CD8-positive, alpha-beta memory T cell (primary cell): ENCODE results near the gene SNX21. TPM values are rescaled to one million over a fixed set of nuclear protein-coding genes. Genes with fewer than 3 reads are reported as not detected.

ENCODE experiments used
- CTCF ChIA-PET: fragments of 350-600 bp; sonication (Branson Sonifier 250); formaldehyde crosslinking; loops from one replicate; lab custom pipeline; 2021; ENCODE audit warnings: antibody characterized with exemption; lab: Charles Lee
- POLR2A ChIA-PET: fragments of 350-600 bp; sonication (Branson Sonifier 250); formaldehyde crosslinking; loops from one replicate; lab custom pipeline; 2021; ENCODE audit warnings: antibody characterized with exemption; lab: Charles Lee
- DNase-seq, 5 donors: peaks; one replicate each; pipeline versions ENCODE4 v3.0.0 to v3.0.0-alpha.2; 2020 to 2022; ENCODE audit warnings: mixed read lengths in 1 of 5
- H3K27ac ChIP-seq: one replicate; pipeline ENCODE4 v1.7.0; 2013; ENCODE audit warnings: low read depth, mild to moderate bottlenecking, low read length, moderate library complexity
- H3K27me3 ChIP-seq: 2 replicates; pipeline ENCODE4 v1.7.0; 2013; ENCODE audit warnings: low read length, mild to moderate bottlenecking; ENCODE audit not compliant: insufficient read depth, poor library complexity, severe bottlenecking
- H3K36me3 ChIP-seq: 2 replicates; pipeline ENCODE4 v1.7.0; 2013; ENCODE audit warnings: mild to moderate bottlenecking, low read length, moderate library complexity; ENCODE audit not compliant: insufficient read depth
- H3K4me1 ChIP-seq: 2 replicates; pipeline ENCODE4 v1.7.0; 2013; ENCODE audit warnings: mild to moderate bottlenecking, low read length, moderate library complexity; ENCODE audit not compliant: insufficient read depth
- H3K4me3 ChIP-seq: 2 replicates; pipeline ENCODE4 v1.7.0; 2013; ENCODE audit warnings: mild to moderate bottlenecking, low read length
- H3K9me3 ChIP-seq: 2 replicates; pipeline ENCODE4 v1.7.0; 2013; ENCODE audit warnings: mild to moderate bottlenecking, low read length
- H3K27ac Mint-ChIP-seq, 8 donors: one replicate each; pipeline ENCODE4 v1.8.0; 2020 to 2021; ENCODE audit warnings: mixed read lengths in 8 of 8, mild to moderate bottlenecking in 6 of 8, inconsistent platforms in 3 of 8, moderate library complexity in 3 of 8
- H3K27me3 Mint-ChIP-seq, 2 donors: one replicate each; pipeline ENCODE4 v1.8.0; 2020 to 2021; ENCODE audit warnings: mixed read lengths in 2 of 2, mild to moderate bottlenecking in 1 of 2, moderate library complexity in 1 of 2
- H3K36me3 Mint-ChIP-seq, 3 donors: one replicate each; pipeline ENCODE4 v1.8.0; 2020 to 2021; ENCODE audit warnings: mixed read lengths in 3 of 3, inconsistent platforms in 1 of 3, mild to moderate bottlenecking in 1 of 3
- H3K4me1 Mint-ChIP-seq, 3 donors: one replicate each; pipeline ENCODE4 v1.8.0; 2020 to 2021; ENCODE audit warnings: mixed read lengths in 3 of 3, inconsistent platforms in 1 of 3, mild to moderate bottlenecking in 1 of 3
- H3K4me3 Mint-ChIP-seq, 7 donors: one replicate each; pipeline ENCODE4 v1.8.0; 2020 to 2021; ENCODE audit warnings: mixed read lengths in 7 of 7, mild to moderate bottlenecking in 6 of 7, moderate library complexity in 4 of 7, inconsistent platforms in 2 of 7
- H3K9me3 Mint-ChIP-seq, 5 donors: one replicate each; pipeline ENCODE4 v1.8.0; 2020 to 2022; ENCODE audit warnings: mixed read lengths in 5 of 5, mild to moderate bottlenecking in 3 of 5, moderate library complexity in 2 of 5, inconsistent platforms in 1 of 5
- polyA plus RNA-seq: library from polyadenylated mRNA; unstranded; fragments of 300-500 nt; fragmentation: Illumina TruSeq; gene quantifications from one replicate; pipeline ENCODE4 v1.2.3, GENCODE V29; 2021
- total RNA-seq, 2 experiments: library from RNA; stranded (reverse); gene quantifications; one replicate each; pipeline ENCODE4 v1.2.3, GENCODE V29; 2021

SNX21 gene
- total and polyA plus RNA-seq, 3 experiments from 2014 or later, result 1.2 to 3.4 (median 1.3) TPM

DNA sequence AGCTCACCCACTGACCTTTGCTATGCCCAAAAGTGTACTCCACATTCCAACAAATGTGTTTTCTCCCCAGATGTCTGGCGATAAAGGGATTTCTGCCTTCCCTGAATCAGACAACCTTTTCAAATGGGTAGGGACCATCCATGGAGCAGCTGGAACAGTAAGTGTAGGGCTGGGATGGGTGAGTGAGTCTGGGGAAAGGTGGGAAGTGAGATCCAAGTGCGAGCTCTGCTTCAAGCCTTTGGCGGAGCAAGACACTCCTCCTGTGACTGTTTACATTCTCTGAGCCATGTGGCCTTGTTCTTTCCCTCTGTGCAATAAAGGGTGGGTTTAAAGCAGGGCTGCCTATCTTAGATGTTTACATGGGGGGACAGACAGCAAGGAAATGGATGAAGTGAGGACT, 19.3 kb upstream of the SNX21 start:
- Histone ChIP-seq H3K27ac (no peak overlapping the region), H3K9me3 (no peaks in the 10 kb centered on the region), H3K4me1 (peaks cover 4% of the 10 kb centered on the region), H3K36me3 (peaks cover 13% of the 10 kb centered on the region), H3K27me3 (no peaks in the 10 kb centered on the region), H3K4me3 (no peak overlapping the region)
- no peak for DNase-seq
- Mint-ChIP-seq H3K27ac (no peak overlapping the region), H3K36me3 (peaks cover 0 to 20% (median 2%) of the 10 kb centered on the region in 3 donors), H3K27me3 (peaks cover under 1 to 6% of the 10 kb centered on the region in 2 donors), H3K9me3 (no peaks in the 10 kb centered on the region), H3K4me1 (peaks cover 17 to 21% (median 19%) of the 10 kb centered on the region in 3 donors), H3K4me3 (no peak overlapping the region)
- ChIA-PET POLR2A (no interaction called here), CTCF (interaction anchor here (1.6 kb wide), 1 partner anchor 15 kb away, joined by 5 read pairs; no protein-coding TSS in a partner anchor)

DNA sequence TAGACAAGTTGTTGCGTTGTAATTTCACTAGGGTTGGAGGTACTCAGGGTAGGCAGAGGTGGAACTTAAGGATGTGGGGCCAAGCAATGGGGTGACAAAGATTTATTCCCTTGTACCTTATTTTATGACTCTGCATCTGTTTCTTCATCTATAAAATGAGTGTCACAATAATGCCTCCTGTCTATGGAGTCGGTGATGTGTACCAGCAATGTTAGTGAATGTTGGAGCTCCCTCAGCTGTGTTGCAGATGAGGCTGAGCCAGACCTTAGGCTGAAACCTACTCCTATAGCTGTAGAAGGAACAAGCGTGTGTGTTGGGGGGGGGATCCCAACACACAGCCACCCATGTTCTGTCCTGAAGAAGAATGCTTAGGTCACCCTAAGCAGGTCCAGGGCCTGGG, 16.6 kb upstream of the SNX21 start:
- CTCF ChIA-PET, result no interaction called here
- Mint-ChIP-seq H3K27me3 (peaks cover 9 to 11% of the 10 kb centered on the region in 2 donors), H3K36me3 (no peaks in the 10 kb centered on the region), H3K4me1 (peaks cover 15 to 18% (median 16%) of the 10 kb centered on the region in 3 donors), H3K4me3 (peak overlapping the region in 1 of 7 donors; percentile 21), H3K9me3 (no peaks in the 10 kb centered on the region), H3K27ac (peak overlapping the region in 1 of 8 donors; percentile 57)
- DNase-seq, result no peak
- Histone ChIP-seq H3K4me3 (no peak overlapping the region), H3K9me3 (no peaks in the 10 kb centered on the region), H3K27me3 (no peaks in the 10 kb centered on the region), H3K4me1 (peaks cover 4% of the 10 kb centered on the region), H3K27ac (no peak overlapping the region), H3K36me3 (no peaks in the 10 kb centered on the region)
- POLR2A ChIA-PET, result no interaction called here

DNA sequence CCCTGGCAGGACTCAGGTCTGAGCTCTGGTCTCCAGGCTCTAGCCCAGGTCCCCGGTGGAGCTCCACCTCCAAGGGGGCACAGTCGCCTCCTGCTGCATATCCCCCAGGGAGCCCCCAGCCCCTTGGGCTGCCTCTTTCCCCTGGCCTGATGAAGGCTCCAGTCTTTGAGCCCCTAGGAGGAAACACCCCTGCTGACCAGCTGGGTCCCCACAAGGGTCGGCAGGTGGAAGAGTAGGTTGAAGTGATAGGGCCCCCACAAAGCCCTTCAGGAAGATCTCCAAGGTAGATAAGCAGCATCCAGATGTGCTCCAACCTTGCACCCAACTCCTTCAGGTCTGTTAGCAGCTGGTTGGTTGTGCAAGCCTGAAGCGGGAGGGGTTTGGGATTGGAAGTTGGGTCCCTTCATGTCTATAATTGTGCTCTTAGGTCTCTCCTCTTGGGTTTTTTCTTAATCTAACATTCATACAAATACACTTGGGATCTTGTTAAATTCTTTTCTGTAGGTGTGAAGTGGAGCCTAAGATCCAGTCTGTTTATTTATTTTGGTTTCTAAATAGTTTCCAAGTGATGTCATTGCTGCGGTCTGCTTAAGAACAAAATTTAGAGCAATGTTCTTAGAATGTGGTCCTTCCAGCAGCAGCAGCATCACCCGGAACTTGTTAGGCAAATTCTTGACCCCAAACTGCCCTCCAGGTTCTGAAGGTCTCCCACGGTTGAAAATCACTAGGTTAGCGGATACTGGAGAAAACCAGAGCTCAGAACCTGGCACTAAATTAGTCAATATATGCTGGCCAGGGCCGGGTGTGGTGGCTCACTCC, 16.0 kb upstream of the SNX21 start:
- Mint-ChIP-seq H3K4me1 (peaks cover 9 to 14% (median 12%) of the 10 kb centered on the region in 3 donors), H3K4me3 (no peak overlapping the region), H3K27ac (no peak overlapping the region), H3K9me3 (no peaks in the 10 kb centered on the region), H3K36me3 (no peaks in the 10 kb centered on the region), H3K27me3 (peaks cover 11 to 16% of the 10 kb centered on the region in 2 donors)
- Histone ChIP-seq H3K4me1 (peaks cover 4% of the 10 kb centered on the region), H3K36me3 (no peaks in the 10 kb centered on the region), H3K9me3 (no peaks in the 10 kb centered on the region), H3K27me3 (no peaks in the 10 kb centered on the region), H3K4me3 (no peak overlapping the region), H3K27ac (no peak overlapping the region)
- no peak for DNase-seq
- CTCF ChIA-PET, result no interaction called here
- POLR2A ChIA-PET, result no interaction called here

DNA sequence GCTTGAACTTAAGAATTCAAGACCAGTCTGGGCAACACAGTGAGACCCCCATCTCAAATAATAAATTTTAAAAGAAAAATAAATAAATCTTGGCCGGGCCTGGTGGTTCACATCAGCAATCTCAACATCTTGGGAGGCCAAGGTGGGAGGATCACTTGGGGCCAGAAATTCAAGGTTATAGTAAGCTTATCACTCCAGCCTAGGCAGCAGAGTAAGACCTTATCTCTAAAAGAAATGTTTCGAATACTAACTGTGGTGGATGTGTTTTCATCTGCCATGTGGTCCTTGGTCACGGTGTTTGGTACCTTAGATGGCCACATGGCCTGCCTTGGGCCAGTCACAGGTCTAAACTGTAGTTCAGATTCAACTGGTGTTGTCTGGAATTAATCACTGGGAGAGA, 15.4 kb upstream of the SNX21 start:
- no peak overlapping the region for H3K4me3 Mint-ChIP-seq
- Histone ChIP-seq H3K36me3 (no peaks in the 10 kb centered on the region), H3K27ac (no peak overlapping the region), H3K27me3 (peaks cover 3% of the 10 kb centered on the region), H3K4me1 (no peaks in the 10 kb centered on the region), H3K9me3 (no peaks in the 10 kb centered on the region), H3K4me3 (no peak overlapping the region)
- H3K27me3 Mint-ChIP-seq, result peaks cover 13 to 22% of the 10 kb centered on the region in 2 donors
- ChIA-PET POLR2A (no interaction called here), CTCF (no interaction called here)
- no peaks in the 10 kb centered on the region for H3K9me3 Mint-ChIP-seq
- H3K36me3 Mint-ChIP-seq, result no peaks in the 10 kb centered on the region
- H3K27ac Mint-ChIP-seq, result no peak overlapping the region
- DNase-seq, result no peak
- peaks cover 4 to 14% (median 5%) of the 10 kb centered on the region in 3 donors for H3K4me1 Mint-ChIP-seq

DNA sequence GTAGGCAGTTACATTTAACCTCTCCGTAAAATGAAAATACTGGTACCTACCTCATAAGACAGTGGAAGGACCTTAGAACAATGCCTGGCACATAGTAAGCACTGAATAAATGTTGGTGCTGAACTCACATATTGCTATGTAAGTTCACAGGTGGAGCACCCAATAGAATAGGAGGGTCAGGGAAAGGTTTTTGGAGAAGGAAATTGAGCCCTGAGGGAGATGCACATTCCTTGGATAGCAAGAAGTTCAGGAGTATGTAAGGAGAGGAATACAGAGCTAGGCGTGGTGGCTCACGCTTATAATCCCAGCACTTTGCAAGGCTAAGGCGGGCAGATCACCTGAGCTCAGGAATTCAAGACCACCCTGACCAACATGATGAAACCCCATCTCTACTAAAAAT, 14.1 kb upstream of the SNX21 start:
- peaks cover 22 to 34% of the 10 kb centered on the region in 2 donors for H3K27me3 Mint-ChIP-seq
- no peak overlapping the region for H3K27ac ChIP-seq
- H3K9me3 Mint-ChIP-seq, result no peaks in the 10 kb centered on the region
- H3K27ac Mint-ChIP-seq, result no peak overlapping the region
- no peak for DNase-seq
- no peaks in the 10 kb centered on the region for H3K4me1 ChIP-seq
- no peaks in the 10 kb centered on the region for H3K9me3 ChIP-seq
- no peaks in the 10 kb centered on the region for H3K36me3 ChIP-seq
- H3K27me3 ChIP-seq, result peaks cover 13% of the 10 kb centered on the region
- H3K4me1 Mint-ChIP-seq, result peaks cover 9 to 22% (median 9%) of the 10 kb centered on the region in 3 donors
- no peaks in the 10 kb centered on the region for H3K36me3 Mint-ChIP-seq
- H3K4me3 Mint-ChIP-seq, result no peak overlapping the region
- CTCF ChIA-PET, result no interaction called here
- no peak overlapping the region for H3K4me3 ChIP-seq
- POLR2A ChIA-PET, result no interaction called here

DNA sequence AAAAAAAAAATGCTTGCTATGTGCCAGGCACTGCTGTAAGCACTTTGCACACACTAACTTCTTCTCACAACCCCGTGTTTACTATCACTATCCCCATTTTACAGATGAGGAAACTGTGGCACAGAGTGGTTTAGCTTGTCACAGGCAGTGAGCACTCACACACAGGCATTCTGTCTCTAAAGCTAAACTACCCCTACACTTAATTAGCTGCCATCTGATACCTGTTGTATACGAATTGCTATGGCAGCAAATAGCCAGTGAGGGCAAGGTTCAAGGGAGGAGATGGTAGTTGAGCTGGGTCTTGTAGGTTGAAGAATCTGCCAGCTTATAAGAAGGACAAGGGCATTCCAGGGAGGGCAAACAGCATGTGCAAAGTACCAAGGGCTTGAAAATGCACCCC, 11.7 kb upstream of the SNX21 start:
- Mint-ChIP-seq H3K4me1 (peaks cover 10 to 27% (median 12%) of the 10 kb centered on the region in 3 donors), H3K36me3 (no peaks in the 10 kb centered on the region), H3K27me3 (peaks cover 23 to 38% of the 10 kb centered on the region in 2 donors), H3K27ac (peak overlapping the region in 1 of 8 donors; percentile 58), H3K9me3 (no peaks in the 10 kb centered on the region), H3K4me3 (peak overlapping the region in 1 of 7 donors; percentile 26)
- no peaks in the 10 kb centered on the region for H3K4me1 ChIP-seq
- no peak overlapping the region for H3K27ac ChIP-seq
- no peaks in the 10 kb centered on the region for H3K9me3 ChIP-seq
- no peak overlapping the region for H3K4me3 ChIP-seq
- ChIA-PET POLR2A (no interaction called here), CTCF (interaction anchor here (0.7 to 1.3 kb wide), 4 partner anchors 23 to 165 kb away, joined by 3 to 4 read pairs (median 4); no protein-coding TSS in a partner anchor)
- DNase-seq, result no peak
- no peaks in the 10 kb centered on the region for H3K36me3 ChIP-seq
- H3K27me3 ChIP-seq, result peaks cover 13% of the 10 kb centered on the region

DNA sequence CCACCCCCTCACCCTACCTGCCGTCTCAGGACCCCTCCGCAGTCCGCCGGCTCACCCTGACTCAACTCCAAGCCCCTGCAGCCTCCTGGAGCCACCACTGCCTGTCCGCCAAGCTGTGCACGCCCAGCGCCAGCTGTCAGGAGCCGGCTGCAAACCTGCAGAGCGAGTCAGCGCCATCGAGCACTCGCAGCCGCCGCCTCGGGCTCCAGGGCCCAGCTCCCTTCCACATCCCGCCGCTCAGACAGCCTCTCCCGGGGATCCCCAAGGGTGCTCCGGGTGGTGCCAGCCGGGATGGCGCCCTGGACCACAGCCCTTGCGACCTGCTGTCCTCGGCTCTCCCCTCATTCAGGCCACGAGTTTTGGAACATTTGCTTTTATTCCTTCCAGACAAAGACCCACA, 10.7 kb upstream of the SNX21 start:
- POLR2A ChIA-PET, result no interaction called here
- no peaks in the 10 kb centered on the region for H3K4me1 ChIP-seq
- DNase-seq, result no peak

More for the DNA sequence above, 10.7 kb upstream of the SNX21 start:
- Mint-ChIP-seq H3K4me3 (peak overlapping the region in 2 of 7 donors; percentile 15 to 37), H3K9me3 (no peaks in the 10 kb centered on the region), H3K27ac (no peak overlapping the region), H3K27me3 (peaks cover 23 to 38% of the 10 kb centered on the region in 2 donors), H3K36me3 (no peaks in the 10 kb centered on the region), H3K4me1 (peaks cover 10 to 27% (median 12%) of the 10 kb centered on the region in 3 donors)
- CTCF ChIA-PET, result interaction anchor here (0.8 to 1.8 kb wide), 2 partner anchors 10 to 164 kb away, joined by 3 to 6 read pairs; partner anchors contain the start of gene UBE2C
- Histone ChIP-seq H3K36me3 (no peaks in the 10 kb centered on the region), H3K9me3 (no peaks in the 10 kb centered on the region), H3K4me3 (no peak overlapping the region), H3K27me3 (peaks cover 13% of the 10 kb centered on the region), H3K27ac (no peak overlapping the region)
